ENCODE data around the gene TMEM33.

DNA sequence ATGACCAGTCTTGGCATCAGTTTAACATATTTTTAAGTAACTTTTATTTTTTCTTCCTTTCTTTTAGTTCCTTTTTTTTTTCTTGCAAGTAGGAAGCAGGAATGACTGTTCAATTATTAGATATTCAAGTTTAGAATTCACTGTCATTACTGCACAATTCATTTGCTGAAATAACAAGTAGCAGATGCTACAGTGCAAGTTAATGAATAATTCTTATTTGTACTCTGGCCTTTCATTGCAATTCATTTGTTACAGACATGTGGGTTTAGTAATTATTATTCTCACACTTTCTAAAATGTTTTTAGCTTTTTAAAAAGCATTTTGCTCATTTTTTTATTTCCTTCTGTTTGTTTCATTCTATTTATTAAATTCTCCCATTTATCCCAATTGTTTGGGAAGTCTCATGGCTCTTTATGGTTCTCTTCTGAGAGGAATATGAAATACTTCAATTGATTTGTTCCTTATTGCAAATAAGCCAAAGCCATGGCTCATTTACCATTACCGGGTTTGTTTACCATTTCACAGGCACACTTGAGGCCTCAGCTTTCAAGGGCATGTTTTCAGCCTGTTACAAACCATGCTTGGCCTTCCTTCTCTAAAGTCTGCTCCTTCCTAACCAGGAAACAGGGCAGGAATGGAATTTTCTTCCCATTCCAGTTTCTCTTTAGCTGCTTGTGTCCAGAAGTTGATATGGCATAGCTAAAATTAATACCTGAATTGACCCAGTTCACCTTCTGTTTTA is 41.7 kb downstream of the TMEM33 start:
- TF ChIP-seq CTCF (IDR thresholded peaks at IDR 0.05), result no peak
- TF ChIP-seq POLR2A (IDR thresholded peaks at IDR 0.05), result no peak
